ENCODE data around the gene LYRM4. TPM values are rescaled to one million over a fixed set of nuclear protein-coding genes. Genes with fewer than 3 reads are reported as not detected.

Gene LYRM4
- total RNA-seq, 2 donors from 2014 or later: 19.1 to 22.5 TPM

DNA sequence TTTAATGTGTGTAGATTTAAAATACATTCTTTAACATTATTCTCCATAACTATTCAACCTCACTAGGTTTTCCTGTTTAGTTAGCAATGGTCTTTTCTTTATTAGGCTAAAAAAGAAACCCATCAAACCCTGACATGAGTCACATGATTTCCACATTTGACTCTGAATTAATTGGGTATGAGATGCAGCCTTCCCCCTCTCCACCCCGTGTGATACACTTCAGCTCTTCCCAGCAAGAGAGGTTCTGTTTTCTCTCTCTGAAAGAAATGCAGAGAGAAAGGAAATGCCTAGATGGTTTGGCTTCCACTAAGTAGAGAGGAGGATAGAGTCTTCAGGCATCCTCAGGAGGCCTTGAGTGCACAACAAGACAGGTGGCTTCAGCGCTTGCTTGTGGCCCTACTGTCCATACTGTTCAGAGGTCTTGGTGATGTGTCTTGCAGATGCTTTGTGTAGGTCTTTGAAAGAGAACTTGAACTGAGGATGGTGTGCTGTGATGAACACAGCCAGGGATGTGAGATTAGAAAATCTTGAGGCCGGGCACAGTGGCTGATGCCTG, 17.9 kb upstream of the LYRM4 start:
- Histone ChIP-seq H3K4me3 (no peak overlapping the region), H3K9me3 (no peaks in the 10 kb centered on the region), H3K4me1 (no peaks in the 10 kb centered on the region), H3K27me3 (no peaks in the 10 kb centered on the region), H3K36me3 (no peaks in the 10 kb centered on the region), H3K27ac (no peak overlapping the region)
- no peak for TF ChIP-seq CTCF (IDR thresholded peaks at IDR 0.05)
- DNase-seq (ENCODE audit: low spot score): no peak

DNA sequence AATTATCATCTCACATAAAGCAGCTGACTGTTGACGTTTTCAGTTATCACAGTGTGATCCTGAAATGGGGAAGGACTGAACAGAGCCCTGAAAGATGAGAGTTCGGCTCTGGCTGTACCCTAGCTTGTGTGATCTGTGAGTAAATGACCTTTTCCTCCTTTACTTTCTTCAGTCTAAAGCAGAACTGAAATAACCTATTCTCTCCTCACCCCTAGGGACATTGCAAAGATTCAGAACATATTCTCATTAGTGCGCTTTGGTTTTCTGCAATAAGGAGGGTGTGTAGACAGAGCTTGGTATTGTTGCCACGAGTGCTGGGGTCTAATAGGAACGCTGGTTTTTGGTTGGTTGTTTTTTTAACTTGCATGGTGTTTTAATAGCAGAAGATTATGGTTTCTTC, 17.3 kb upstream of the LYRM4 start:
- no peak overlapping the region for H3K4me3 ChIP-seq
- H3K27me3 ChIP-seq: no peaks in the 10 kb centered on the region
- no peak for DNase-seq (ENCODE audit: low spot score)
- no peak for TF ChIP-seq CTCF (IDR thresholded peaks at IDR 0.05)
- H3K4me1 ChIP-seq: no peaks in the 10 kb centered on the region
- H3K27ac ChIP-seq: no peak overlapping the region
- no peaks in the 10 kb centered on the region for H3K36me3 ChIP-seq
- H3K9me3 ChIP-seq: no peaks in the 10 kb centered on the region

GRCh38 chr6:5277589-5277988, 16.8 kb upstream of the LYRM4 start:
- no peaks in the 10 kb centered on the region for H3K36me3 ChIP-seq
- no peaks in the 10 kb centered on the region for H3K27me3 ChIP-seq
- H3K4me1 ChIP-seq: no peaks in the 10 kb centered on the region
- H3K27ac ChIP-seq: no peak overlapping the region
- H3K9me3 ChIP-seq: no peaks in the 10 kb centered on the region
- no peak for DNase-seq (ENCODE audit: low spot score)
- TF ChIP-seq CTCF (IDR thresholded peaks at IDR 0.05): no peak
- no peak overlapping the region for H3K4me3 ChIP-seq

- no peak for DNase-seq (ENCODE audit: low spot score)
- H3K27me3 ChIP-seq: no peaks in the 10 kb centered on the region
- no peak overlapping the region for H3K27ac ChIP-seq
- H3K36me3 ChIP-seq: no peaks in the 10 kb centered on the region
- H3K9me3 ChIP-seq: no peaks in the 10 kb centered on the region
- H3K4me1 ChIP-seq: no peaks in the 10 kb centered on the region
- no peak overlapping the region for H3K4me3 ChIP-seq
- no peak for TF ChIP-seq CTCF (IDR thresholded peaks at IDR 0.05)
Observed at GRCh38 chr6:5276581-5276980, 15.8 kb upstream of the LYRM4 start.

- no peak overlapping the region for H3K4me3 ChIP-seq
- DNase-seq (ENCODE audit: low spot score): no peak
- no peaks in the 10 kb centered on the region for H3K36me3 ChIP-seq
- no peak for TF ChIP-seq CTCF (IDR thresholded peaks at IDR 0.05)
- H3K27me3 ChIP-seq: no peaks in the 10 kb centered on the region
- H3K9me3 ChIP-seq: no peaks in the 10 kb centered on the region
- H3K27ac ChIP-seq: no peak overlapping the region
- no peaks in the 10 kb centered on the region for H3K4me1 ChIP-seq
Observed at GRCh38 chr6:5275497-5275896, 14.7 kb upstream of the LYRM4 start.

GRCh38 chr6:5274231-5274630, 13.5 kb upstream of the LYRM4 start:
- no peak for TF ChIP-seq CTCF (IDR thresholded peaks at IDR 0.05)
- Histone ChIP-seq H3K36me3 (no peaks in the 10 kb centered on the region), H3K27me3 (no peaks in the 10 kb centered on the region), H3K9me3 (no peaks in the 10 kb centered on the region), H3K4me3 (no peak overlapping the region), H3K27ac (no peak overlapping the region), H3K4me1 (no peaks in the 10 kb centered on the region)
- DNase-seq (ENCODE audit: low spot score): no peak
